Neural crest cell (in vitro differentiated cells): ENCODE results near the gene ZNF555. TPM values are rescaled to one million over a fixed set of nuclear protein-coding genes. Genes with fewer than 3 reads are reported as not detected.

Experiments
- DNase-seq: peaks from one replicate; pipeline ENCODE4 v3.0.0; 2021; ENCODE audit warnings: low read depth, mixed read lengths, low spot score
- H3K27ac Mint-ChIP-seq: one replicate; pipeline ENCODE4 v1.8.0; 2021; ENCODE audit warnings: mild to moderate bottlenecking, mixed read lengths; ENCODE audit not compliant: unreplicated experiment
- H3K27me3 Mint-ChIP-seq: 2 replicates; pipeline ENCODE4 v1.8.0; 2021; ENCODE audit warnings: low read depth, mild to moderate bottlenecking, mixed read lengths
- H3K36me3 Mint-ChIP-seq: 2 replicates; pipeline ENCODE4 v1.8.0; 2021; ENCODE audit warnings: low read depth, mild to moderate bottlenecking, mixed read lengths
- H3K4me1 Mint-ChIP-seq: 2 replicates; pipeline ENCODE4 v1.8.0; 2021; ENCODE audit warnings: mixed read lengths
- H3K4me3 Mint-ChIP-seq: one replicate; pipeline ENCODE4 v1.8.0; 2021; ENCODE audit warnings: mild to moderate bottlenecking, mixed read lengths
- H3K9me3 Mint-ChIP-seq: 2 replicates; pipeline ENCODE4 v1.8.0; 2021; ENCODE audit warnings: mixed read lengths
- CTCF ChIP-seq: fragments of 200-600 bp; sonication (generic); conservative IDR thresholded peaks from 2 replicates; pipeline ENCODE4 v1.5.0; 2021; ENCODE audit warnings: antibody characterized with exemption, mild to moderate bottlenecking
- total RNA-seq: library from RNA; stranded (reverse); gene quantifications from 2 replicates; pipeline ENCODE4 v1.2.1, GENCODE V29; 2021

The ZNF555 gene
- total RNA-seq, 1 donor from 2014 or later = 10.5 TPM

- Mint-ChIP-seq H3K4me3 (no peak overlapping the region), H3K27ac (no peak overlapping the region), H3K27me3 (no peaks in the 10 kb centered on the region), H3K9me3 (no peaks in the 10 kb centered on the region), H3K4me1 (no peaks in the 10 kb centered on the region), H3K36me3 (peaks cover 16% of the 10 kb centered on the region)
- no peak for TF ChIP-seq CTCF
- DNase-seq = no peak
Measured at GRCh38 chr19:2805261-2805900, 35.9 kb upstream of the ZNF555 start.

GRCh38 chr19:2805991-2806649 lies 35.2 kb upstream of the ZNF555 start:
- H3K9me3 Mint-ChIP-seq = no peaks in the 10 kb centered on the region
- TF ChIP-seq CTCF = no peak
- H3K4me1 Mint-ChIP-seq = no peaks in the 10 kb centered on the region
- H3K4me3 Mint-ChIP-seq = no peak overlapping the region
- peaks cover 12% of the 10 kb centered on the region for H3K36me3 Mint-ChIP-seq
- DNase-seq = no peak
- H3K27me3 Mint-ChIP-seq = no peaks in the 10 kb centered on the region
- no peak overlapping the region for H3K27ac Mint-ChIP-seq

GRCh38 chr19:2806736-2807378 lies 34.4 kb upstream of the ZNF555 start:
- Mint-ChIP-seq H3K4me1 (no peaks in the 10 kb centered on the region), H3K36me3 (peaks cover 11% of the 10 kb centered on the region), H3K4me3 (no peak overlapping the region), H3K27ac (no peak overlapping the region), H3K27me3 (no peaks in the 10 kb centered on the region), H3K9me3 (no peaks in the 10 kb centered on the region)
- TF ChIP-seq CTCF = no peak
- no peak for DNase-seq

- Mint-ChIP-seq H3K27me3 (no peaks in the 10 kb centered on the region), H3K27ac (no peak overlapping the region), H3K36me3 (peaks cover 10% of the 10 kb centered on the region), H3K9me3 (no peaks in the 10 kb centered on the region), H3K4me1 (no peaks in the 10 kb centered on the region), H3K4me3 (no peak overlapping the region)
- no peak for DNase-seq
- no peak for TF ChIP-seq CTCF
Measured at GRCh38 chr19:2807379-2808128, 33.7 kb upstream of the ZNF555 start.

- Mint-ChIP-seq H3K9me3 (no peaks in the 10 kb centered on the region), H3K36me3 (peaks cover 6% of the 10 kb centered on the region), H3K27me3 (no peaks in the 10 kb centered on the region), H3K4me3 (no peak overlapping the region), H3K4me1 (no peaks in the 10 kb centered on the region), H3K27ac (no peak overlapping the region)
- no peak for DNase-seq
- no peak for TF ChIP-seq CTCF
Measured at GRCh38 chr19:2808129-2808941, 32.9 kb upstream of the ZNF555 start.
